OCI-LY7 (cell line): ENCODE measurements around the gene PGAP3.
"Not testable (repeated sequence)": the region's sequence is repeated elsewhere in the genome, so short reads cannot be mapped to it uniquely, and the experiment has no call there.

Experiments used
- CTCF ChIP-seq: fragments of 200-600 bp; sonication (generic); conservative IDR thresholded peaks from 2 replicates; pipeline ENCODE4 v1.5.1; 2014; ENCODE audit warnings: mild to moderate bottlenecking, antibody characterized with exemption, low read length, moderate library complexity, mixed read lengths
- EZH2phosphoT487 ChIP-seq: fragments of 200-600 bp; sonication (generic); IDR thresholded peaks from 2 replicates; pipeline ENCODE4 v1.6.1; 2018; ENCODE audit warnings: low read depth, borderline replicate concordance, mild to moderate bottlenecking, mixed run types, antibody characterized with exemption, low read length, moderate library complexity, mixed read lengths

- not testable (repeated sequence) for TF ChIP-seq CTCF, EZH2phosphoT487
Measured at GRCh38 chr17:39699157-39699817, 11.4 kb upstream of the PGAP3 start.
